Coronary artery (tissue), 2 donors: ENCODE data around the gene ZNF718.
"Not testable (repeated sequence)": the region's sequence is repeated elsewhere in the genome, so short reads cannot be mapped to it uniquely, and the experiment has no call there.

Source experiments
- DNase-seq: peaks from one replicate; pipeline ENCODE4 v3.0.0-alpha.2; 2017; ENCODE audit warnings: low spot score
- H3K27ac ChIP-seq, 2 donors: fragments of 200-600 bp; sonication (generic); one replicate each; pipeline ENCODE4 v1.5.1; 2016 to 2019
- H3K4me3 ChIP-seq: fragments of 200-600 bp; sonication (generic); 2 replicates; pipeline ENCODE4 v1.5.1; 2016; ENCODE audit warnings: mild to moderate bottlenecking, moderate library complexity
- TF ChIP-seq, protein P1 (sequence below): fragments of 200-600 bp; sonication (generic); IDR thresholded peaks from one replicate; pipeline ENCODE4 v1.5.1; 2019; ENCODE audit warnings: antibody characterized with exemption

Gene ZNF718

DNA sequence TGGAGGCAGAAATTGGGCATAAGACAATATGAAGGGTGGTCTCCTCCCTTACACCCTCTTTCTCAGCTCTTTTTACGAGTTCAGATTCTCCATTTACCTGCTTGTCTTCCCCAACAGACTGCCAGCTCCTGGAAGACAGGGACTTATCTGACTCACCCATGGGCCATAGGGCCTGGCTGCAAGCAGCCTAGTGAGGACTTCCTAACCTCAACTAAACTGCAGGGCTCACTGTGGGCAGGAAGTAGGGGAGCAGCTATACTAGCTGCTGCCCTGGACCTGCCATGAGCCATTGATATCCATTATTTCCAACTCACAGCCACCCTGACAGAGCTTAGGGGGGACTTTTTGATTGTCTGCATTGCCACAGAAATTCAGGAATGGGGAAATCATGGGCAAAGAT is 11.5 kb upstream of the ZNF718 start:
- DNase-seq: no peak
- TF ChIP-seq, protein P1, sequence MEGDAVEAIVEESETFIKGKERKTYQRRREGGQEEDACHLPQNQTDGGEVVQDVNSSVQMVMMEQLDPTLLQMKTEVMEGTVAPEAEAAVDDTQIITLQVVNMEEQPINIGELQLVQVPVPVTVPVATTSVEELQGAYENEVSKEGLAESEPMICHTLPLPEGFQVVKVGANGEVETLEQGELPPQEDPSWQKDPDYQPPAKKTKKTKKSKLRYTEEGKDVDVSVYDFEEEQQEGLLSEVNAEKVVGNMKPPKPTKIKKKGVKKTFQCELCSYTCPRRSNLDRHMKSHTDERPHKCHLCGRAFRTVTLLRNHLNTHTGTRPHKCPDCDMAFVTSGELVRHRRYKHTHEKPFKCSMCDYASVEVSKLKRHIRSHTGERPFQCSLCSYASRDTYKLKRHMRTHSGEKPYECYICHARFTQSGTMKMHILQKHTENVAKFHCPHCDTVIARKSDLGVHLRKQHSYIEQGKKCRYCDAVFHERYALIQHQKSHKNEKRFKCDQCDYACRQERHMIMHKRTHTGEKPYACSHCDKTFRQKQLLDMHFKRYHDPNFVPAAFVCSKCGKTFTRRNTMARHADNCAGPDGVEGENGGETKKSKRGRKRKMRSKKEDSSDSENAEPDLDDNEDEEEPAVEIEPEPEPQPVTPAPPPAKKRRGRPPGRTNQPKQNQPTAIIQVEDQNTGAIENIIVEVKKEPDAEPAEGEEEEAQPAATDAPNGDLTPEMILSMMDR: no peak
- H3K27ac ChIP-seq: no peak overlapping the region
- no peak overlapping the region for H3K4me3 ChIP-seq

DNA sequence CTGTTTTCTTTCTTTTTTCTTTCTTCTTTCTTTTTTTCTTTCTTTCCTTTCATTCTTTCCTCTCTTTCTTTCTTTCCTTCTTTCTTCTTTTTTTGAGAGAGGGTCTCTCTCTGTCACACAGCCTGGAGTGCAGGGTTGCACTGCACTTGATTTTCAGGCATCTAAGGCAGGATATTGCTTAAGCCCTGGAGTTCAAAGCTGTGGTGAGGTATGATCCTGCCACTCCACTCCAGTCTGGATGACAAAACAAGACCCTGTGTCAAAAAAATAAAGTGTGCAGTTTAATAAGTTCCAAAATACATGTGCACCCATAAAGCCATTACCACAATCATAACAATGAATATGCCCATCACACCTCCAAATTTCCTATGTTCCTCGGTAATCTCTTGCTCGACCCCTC is 10.6 kb upstream of the ZNF718 start:
- Histone ChIP-seq H3K4me3 (no peak overlapping the region), H3K27ac (no peak overlapping the region)
- DNase-seq: no peak
- TF ChIP-seq, protein P1: no peak

DNA sequence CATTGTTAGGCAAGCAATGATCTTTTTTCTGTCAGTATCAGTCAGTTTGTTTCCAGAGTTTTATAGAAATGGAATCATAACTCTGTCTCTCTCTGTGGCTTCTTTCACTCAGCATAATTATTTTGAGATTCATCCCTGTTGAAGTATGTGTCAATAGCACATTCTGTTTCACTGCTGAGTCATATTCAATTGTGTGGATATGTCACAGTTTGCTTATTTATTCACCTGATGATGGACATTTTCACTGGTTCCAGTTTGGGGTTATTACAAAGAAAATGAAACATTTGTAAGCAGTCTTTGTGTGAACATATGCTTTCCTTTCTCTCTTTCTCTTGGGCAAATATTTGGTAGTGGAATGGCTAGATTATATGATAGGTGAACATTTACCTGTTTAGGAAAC is 10.2 kb upstream of the ZNF718 start:
- TF ChIP-seq, protein P1: no peak
- Histone ChIP-seq H3K27ac (no peak overlapping the region), H3K4me3 (no peak overlapping the region)
- no peak for DNase-seq

DNA sequence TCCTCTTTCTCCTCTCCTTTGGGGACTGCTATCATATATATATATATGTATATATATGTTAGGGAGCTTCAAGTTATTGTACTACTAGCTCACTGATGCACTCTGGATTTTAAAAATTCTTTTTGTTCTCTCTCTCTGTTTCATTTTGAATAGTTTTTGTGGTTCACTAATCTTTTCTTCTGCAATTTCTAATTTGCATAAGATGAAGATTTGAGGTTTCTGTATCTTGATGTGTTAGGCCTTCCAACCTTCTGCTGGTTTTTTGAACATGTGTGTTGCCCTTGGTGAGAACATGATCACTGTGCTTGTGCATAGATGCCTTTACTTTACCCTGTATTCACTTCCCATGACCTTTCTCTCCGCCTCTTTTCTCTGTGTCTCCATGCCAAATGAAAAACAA is 7.8 kb upstream of the ZNF718 start:
- Histone ChIP-seq H3K4me3 (no peak overlapping the region), H3K27ac (no peak overlapping the region)
- DNase-seq: no peak
- TF ChIP-seq, protein P1: no peak

DNA sequence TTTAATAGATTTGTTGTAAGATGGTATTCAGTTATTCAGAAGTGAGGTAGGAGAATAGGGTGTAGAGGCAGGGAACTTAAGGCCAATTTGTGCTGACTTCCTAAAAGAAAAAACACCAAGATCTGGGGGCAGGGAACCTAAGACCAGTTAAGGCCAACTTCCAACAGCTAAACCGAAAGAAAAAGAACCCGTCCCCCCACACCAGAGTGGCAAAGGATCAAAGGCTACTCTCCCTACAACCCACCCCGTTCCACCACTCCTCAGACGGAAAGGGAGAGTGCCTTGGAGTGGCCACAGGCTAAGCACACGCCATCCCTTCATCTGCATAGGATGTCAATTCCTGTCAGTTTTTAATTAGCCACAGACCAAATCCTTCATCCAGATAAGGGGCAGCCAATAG is 3.7 kb upstream of the ZNF718 start:
- TF ChIP-seq, protein P1: no peak
- DNase-seq: no peak
- Histone ChIP-seq H3K4me3 (no peak overlapping the region), H3K27ac (no peak overlapping the region)

DNA sequence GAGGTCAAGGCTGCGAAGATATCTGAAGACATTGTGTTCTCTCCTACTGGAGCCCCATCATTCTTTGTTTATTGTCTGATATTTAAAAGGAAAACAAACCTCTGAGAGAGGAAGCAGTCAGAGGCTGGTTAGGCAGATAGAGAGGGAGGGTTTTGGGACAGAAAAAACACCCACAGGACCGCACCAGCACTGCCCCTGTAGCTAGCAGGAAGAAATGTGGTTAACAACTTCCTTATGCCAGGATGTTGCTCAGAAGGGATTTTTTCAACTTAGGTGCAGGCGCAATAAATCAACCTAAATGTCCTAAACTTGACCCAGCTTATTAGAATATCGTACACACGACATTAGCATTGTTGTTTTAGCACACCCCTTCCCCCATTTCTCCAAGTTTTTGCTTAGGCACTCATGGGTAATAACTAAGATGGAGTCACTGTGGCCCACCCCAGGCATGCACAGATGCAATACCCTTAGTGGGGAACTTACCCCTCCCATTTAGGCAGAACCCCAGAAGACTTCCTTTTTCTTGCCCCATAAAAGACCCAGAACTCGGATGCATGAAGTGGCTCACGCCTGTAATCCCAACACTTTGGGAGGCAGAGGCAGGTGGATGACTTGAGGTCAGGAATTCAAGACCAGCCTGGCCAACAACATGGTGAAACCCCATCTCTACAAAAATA is 2.8 kb upstream of the ZNF718 start:
- Histone ChIP-seq H3K27ac (no peak overlapping the region), H3K4me3 (no peak overlapping the region)
- DNase-seq: no peak
- TF ChIP-seq, protein P1: no peak

DNA sequence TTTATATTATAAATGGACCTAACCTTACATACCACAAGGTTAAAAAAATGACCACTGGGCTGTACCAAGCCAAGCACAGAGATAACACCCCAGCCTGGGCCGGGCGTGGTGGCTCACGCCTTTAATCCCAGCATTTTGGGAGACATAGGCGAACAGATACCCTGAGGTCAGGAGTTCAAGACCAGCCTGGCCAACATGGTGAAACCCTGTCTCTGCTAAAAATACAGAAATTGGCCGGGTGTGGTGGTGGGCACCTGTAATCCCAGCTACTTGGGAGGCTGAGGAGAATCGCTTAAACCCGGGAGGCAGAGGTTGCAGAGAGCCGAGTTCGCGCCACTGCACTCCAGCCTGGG is 403 bp upstream of the ZNF718 start:
- DNase-seq: not testable (repeated sequence)
- H3K4me3 ChIP-seq: peak overlapping the region; percentile 73
- H3K27ac ChIP-seq: peak overlapping the region in 1 of 2 donors; percentile 92
